Neural progenitor cell (in vitro differentiated cells): ENCODE data around the gene AMMECR1. TPM values are rescaled to one million over a fixed set of nuclear protein-coding genes. Genes with fewer than 3 reads are reported as not detected.

Experiments used
- DNase-seq: peaks from one replicate; pipeline ENCODE4 v3.0.0-alpha.2; 2016; ENCODE audit warnings: low spot score
- H2AFZ ChIP-seq: fragments of 200-600 bp; sonication (generic); replicated peaks from 2 replicates; pipeline ENCODE4 v1.6.1; 2016; ENCODE audit warnings: antibody characterized with exemption
- H3F3A ChIP-seq: fragments of 200-600 bp; sonication (generic); 2 replicates; pipeline ENCODE4 v1.6.1; 2016; ENCODE audit warnings: antibody characterized with exemption, low read depth
- H3K27ac ChIP-seq: fragments of 200-600 bp; sonication (generic); 2 replicates; pipeline ENCODE4 v1.5.1; 2016; ENCODE audit warnings: mild to moderate bottlenecking
- H3K27me3 ChIP-seq: fragments of 200-600 bp; sonication (generic); 2 replicates; pipeline ENCODE4 v1.6.1; 2016; ENCODE audit warnings: mild to moderate bottlenecking, moderate library complexity
- H3K36me3 ChIP-seq: fragments of 200-600 bp; sonication (generic); 2 replicates; pipeline ENCODE4 v1.5.1; 2016
- H3K4me1 ChIP-seq: fragments of 200-600 bp; sonication (generic); 2 replicates; pipeline ENCODE4 v1.6.1; 2016; ENCODE audit warnings: mixed run types
- H3K4me2 ChIP-seq: fragments of 200-600 bp; sonication (generic); 2 replicates; pipeline ENCODE4 v1.6.1; 2016
- H3K4me3 ChIP-seq: fragments of 200-600 bp; sonication (generic); 2 replicates; pipeline ENCODE4 v1.5.1; 2016
- H3K79me2 ChIP-seq: fragments of 200-600 bp; sonication (generic); 2 replicates; pipeline ENCODE4 v1.6.1; 2016; ENCODE audit warnings: low read depth
- H3K9ac ChIP-seq: fragments of 200-600 bp; sonication (generic); 2 replicates; pipeline ENCODE4 v1.6.1; 2016
- H3K9me3 ChIP-seq: fragments of 200-600 bp; sonication (generic); 2 replicates; pipeline ENCODE4 v1.5.1; 2016; ENCODE audit warnings: low read depth
- H4K20me1 ChIP-seq: fragments of 200-600 bp; sonication (generic); 2 replicates; pipeline ENCODE4 v1.6.1; 2016; ENCODE audit warnings: low read depth
- H3K27ac Mint-ChIP-seq: 3 replicates; pipeline ENCODE4 v1.8.0; 2021; ENCODE audit warnings: mixed read lengths
- H3K27me3 Mint-ChIP-seq: 2 replicates; pipeline ENCODE4 v1.8.0; 2022; ENCODE audit warnings: low read depth, mild to moderate bottlenecking, inconsistent platforms, moderate library complexity, mixed read lengths; ENCODE audit not compliant: insufficient read depth
- H3K36me3 Mint-ChIP-seq: 3 replicates; pipeline ENCODE4 v1.8.0; 2021; ENCODE audit warnings: mixed read lengths
- H3K4me1 Mint-ChIP-seq: 3 replicates; pipeline ENCODE4 v1.8.0; 2021; ENCODE audit warnings: mixed read lengths
- H3K4me3 Mint-ChIP-seq: 3 replicates; pipeline ENCODE4 v1.8.0; 2021; ENCODE audit warnings: mild to moderate bottlenecking, moderate library complexity, mixed read lengths
- H3K9me3 Mint-ChIP-seq: 3 replicates; pipeline ENCODE4 v1.8.0; 2020; ENCODE audit warnings: mixed read lengths
- EZH2 ChIP-seq: fragments of 200-600 bp; sonication (generic); IDR thresholded peaks from 2 replicates; pipeline ENCODE4 v1.6.1; 2017; ENCODE audit warnings: antibody characterized with exemption, mild to moderate bottlenecking, moderate library complexity
- EZH2phosphoT487 ChIP-seq: fragments of 200-600 bp; sonication (generic); IDR thresholded peaks from 2 replicates; pipeline ENCODE4 v1.6.1; 2017; ENCODE audit warnings: antibody characterized with exemption
- total RNA-seq: library from RNA; depleted of rRNA; stranded (reverse); fragments of >200 nt; gene quantifications from 2 replicates; pipeline ENCODE4 v1.2.3, GENCODE V29; 2015; ENCODE audit warnings: low replicate concordance
- TF ChIP-seq, protein P1 (sequence below): fragments of 200-600 bp; sonication (generic); IDR thresholded peaks from 2 replicates; pipeline ENCODE4 v1.5.1; 2017; ENCODE audit warnings: antibody characterized with exemption, mild to moderate bottlenecking

AMMECR1 gene
- total RNA-seq, 1 donor from 2014 or later: 20.3 TPM

DNA sequence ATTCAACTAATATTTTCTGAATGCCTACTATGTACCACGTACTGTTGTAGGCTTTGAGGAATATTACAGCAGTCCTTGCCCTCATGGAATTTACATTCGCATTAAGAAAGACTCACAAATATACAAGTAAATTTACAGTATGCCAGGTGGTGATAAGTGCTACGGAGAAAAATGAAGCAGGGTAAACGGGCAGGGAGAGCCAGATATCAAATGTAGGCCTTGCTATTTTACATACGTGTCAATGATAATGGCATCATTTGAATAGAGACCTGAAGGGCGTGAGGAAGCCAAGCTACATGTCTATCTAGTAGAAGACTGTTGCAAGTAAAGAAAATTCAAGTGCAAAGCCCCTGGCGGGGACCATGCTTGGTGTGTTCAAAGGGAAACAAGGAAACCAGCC is 65.2 kb downstream of the AMMECR1 start:
- Histone ChIP-seq H3K4me2 (no peak overlapping the region), H2AFZ (no peak overlapping the region), H3K9ac (no peak overlapping the region), H3F3A (no peaks in the 10 kb centered on the region), H3K9me3 (peaks cover 4% of the 10 kb centered on the region), H3K27ac (no peak overlapping the region), H3K27me3 (no peaks in the 10 kb centered on the region), H3K4me3 (no peak overlapping the region), H3K36me3 (no peaks in the 10 kb centered on the region), H4K20me1 (no peaks in the 10 kb centered on the region), H3K4me1 (peaks cover 10% of the 10 kb centered on the region), H3K79me2 (no peaks in the 10 kb centered on the region)
- no peak for TF ChIP-seq EZH2phosphoT487
- TF ChIP-seq, protein P1, sequence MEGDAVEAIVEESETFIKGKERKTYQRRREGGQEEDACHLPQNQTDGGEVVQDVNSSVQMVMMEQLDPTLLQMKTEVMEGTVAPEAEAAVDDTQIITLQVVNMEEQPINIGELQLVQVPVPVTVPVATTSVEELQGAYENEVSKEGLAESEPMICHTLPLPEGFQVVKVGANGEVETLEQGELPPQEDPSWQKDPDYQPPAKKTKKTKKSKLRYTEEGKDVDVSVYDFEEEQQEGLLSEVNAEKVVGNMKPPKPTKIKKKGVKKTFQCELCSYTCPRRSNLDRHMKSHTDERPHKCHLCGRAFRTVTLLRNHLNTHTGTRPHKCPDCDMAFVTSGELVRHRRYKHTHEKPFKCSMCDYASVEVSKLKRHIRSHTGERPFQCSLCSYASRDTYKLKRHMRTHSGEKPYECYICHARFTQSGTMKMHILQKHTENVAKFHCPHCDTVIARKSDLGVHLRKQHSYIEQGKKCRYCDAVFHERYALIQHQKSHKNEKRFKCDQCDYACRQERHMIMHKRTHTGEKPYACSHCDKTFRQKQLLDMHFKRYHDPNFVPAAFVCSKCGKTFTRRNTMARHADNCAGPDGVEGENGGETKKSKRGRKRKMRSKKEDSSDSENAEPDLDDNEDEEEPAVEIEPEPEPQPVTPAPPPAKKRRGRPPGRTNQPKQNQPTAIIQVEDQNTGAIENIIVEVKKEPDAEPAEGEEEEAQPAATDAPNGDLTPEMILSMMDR: no peak
- no peak for TF ChIP-seq EZH2
- DNase-seq: no peak
- Mint-ChIP-seq H3K27me3 (no peaks in the 10 kb centered on the region), H3K9me3 (no peaks in the 10 kb centered on the region), H3K36me3 (no peaks in the 10 kb centered on the region), H3K27ac (no peak overlapping the region), H3K4me1 (peaks cover 5% of the 10 kb centered on the region), H3K4me3 (no peak overlapping the region)

DNA sequence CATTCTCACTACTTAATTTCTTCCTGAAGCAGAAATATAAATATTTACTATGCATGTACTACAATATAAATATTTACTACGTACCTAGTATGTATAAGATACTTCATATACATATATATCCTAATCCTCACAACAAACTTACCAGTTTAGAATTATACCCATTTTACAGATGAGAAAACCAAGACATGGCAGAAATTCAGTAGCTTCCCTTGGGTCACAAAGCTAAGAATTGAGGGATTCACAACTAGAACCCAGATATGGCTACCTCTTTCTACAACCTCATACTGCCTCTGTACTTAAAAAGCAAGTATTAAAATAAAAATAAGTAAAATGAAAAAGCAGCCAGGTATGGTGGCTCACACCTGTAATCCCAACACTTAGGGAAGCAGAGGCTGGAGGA is 65.9 kb downstream of the AMMECR1 start:
- H3K79me2 ChIP-seq: no peaks in the 10 kb centered on the region
- no peak overlapping the region for H2AFZ ChIP-seq
- H3K36me3 ChIP-seq: no peaks in the 10 kb centered on the region
- no peaks in the 10 kb centered on the region for H3F3A ChIP-seq
- H3K4me3 Mint-ChIP-seq: no peak overlapping the region
- H3K9me3 Mint-ChIP-seq: no peaks in the 10 kb centered on the region
- TF ChIP-seq EZH2 (no peak), EZH2phosphoT487 (no peak)
- TF ChIP-seq, protein P1: no peak
- H3K4me3 ChIP-seq: no peak overlapping the region
- H3K4me1 Mint-ChIP-seq: peaks cover 4% of the 10 kb centered on the region
- no peak for DNase-seq
- H3K36me3 Mint-ChIP-seq: no peaks in the 10 kb centered on the region
- peaks cover 4% of the 10 kb centered on the region for H3K9me3 ChIP-seq
- H4K20me1 ChIP-seq: no peaks in the 10 kb centered on the region
- H3K27me3 ChIP-seq: no peaks in the 10 kb centered on the region
- no peak overlapping the region for H3K4me2 ChIP-seq
- no peak overlapping the region for H3K27ac ChIP-seq
- no peak overlapping the region for H3K27ac Mint-ChIP-seq
- peaks cover 10% of the 10 kb centered on the region for H3K4me1 ChIP-seq
- H3K27me3 Mint-ChIP-seq: no peaks in the 10 kb centered on the region
- H3K9ac ChIP-seq: no peak overlapping the region

DNA sequence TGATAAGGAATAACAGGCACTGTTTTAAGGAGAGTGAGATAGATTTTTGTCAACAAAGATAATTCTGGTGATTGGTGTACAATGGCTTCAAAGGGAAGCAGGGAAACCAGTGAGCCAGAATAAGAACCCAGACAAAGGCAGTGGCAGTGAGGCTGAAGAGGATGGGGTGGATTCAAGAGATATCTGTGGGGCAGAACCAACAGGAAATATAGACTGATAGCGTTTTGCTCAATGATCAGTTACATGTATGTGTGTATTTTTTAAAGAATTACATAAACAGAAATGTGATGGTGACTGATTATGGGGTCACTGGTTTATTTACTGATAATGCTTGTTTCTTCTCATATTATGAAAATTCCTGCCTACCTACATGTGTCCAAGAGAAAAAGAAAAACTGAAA is 66.4 kb downstream of the AMMECR1 start:
- Histone ChIP-seq H3K4me3 (no peak overlapping the region), H3K27ac (no peak overlapping the region), H3K4me2 (no peak overlapping the region), H3F3A (no peaks in the 10 kb centered on the region), H3K9me3 (peaks cover 4% of the 10 kb centered on the region), H4K20me1 (no peaks in the 10 kb centered on the region), H3K9ac (no peak overlapping the region), H3K79me2 (no peaks in the 10 kb centered on the region), H3K4me1 (peaks cover 10% of the 10 kb centered on the region), H2AFZ (no peak overlapping the region), H3K36me3 (no peaks in the 10 kb centered on the region), H3K27me3 (no peaks in the 10 kb centered on the region)
- peaks cover 4% of the 10 kb centered on the region for H3K4me1 Mint-ChIP-seq
- H3K4me3 Mint-ChIP-seq: no peak overlapping the region
- TF ChIP-seq EZH2 (no peak), EZH2phosphoT487 (no peak)
- TF ChIP-seq, protein P1: no peak
- H3K27ac Mint-ChIP-seq: no peak overlapping the region
- H3K36me3 Mint-ChIP-seq: no peaks in the 10 kb centered on the region
- no peaks in the 10 kb centered on the region for H3K9me3 Mint-ChIP-seq
- no peak for DNase-seq
- H3K27me3 Mint-ChIP-seq: no peaks in the 10 kb centered on the region

DNA sequence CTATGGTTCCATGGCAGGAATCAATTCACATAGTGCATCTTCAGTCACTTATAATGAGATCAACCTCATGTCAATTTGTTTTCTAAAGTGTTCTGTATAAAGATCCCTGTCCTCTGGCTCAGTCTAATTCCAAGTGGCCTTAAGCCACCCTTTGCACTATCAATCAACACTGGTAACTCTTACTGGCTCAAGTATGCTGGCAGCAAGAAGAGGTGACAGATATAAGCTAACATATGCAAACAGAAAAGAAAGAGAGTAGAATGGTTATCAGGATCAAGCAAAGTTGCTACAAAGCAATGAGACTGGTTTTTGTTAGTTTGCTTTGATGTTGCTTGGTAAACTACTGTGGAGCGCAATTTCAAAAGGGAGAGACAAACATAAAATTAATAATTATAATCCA is 67.0 kb downstream of the AMMECR1 start:
- no peak overlapping the region for H3K27ac ChIP-seq
- H3F3A ChIP-seq: no peaks in the 10 kb centered on the region
- H4K20me1 ChIP-seq: no peaks in the 10 kb centered on the region
- H3K36me3 ChIP-seq: no peaks in the 10 kb centered on the region
- H3K9me3 ChIP-seq: peaks cover 4% of the 10 kb centered on the region
- H3K4me3 Mint-ChIP-seq: no peak overlapping the region
- no peaks in the 10 kb centered on the region for H3K36me3 Mint-ChIP-seq
- H3K27me3 Mint-ChIP-seq: no peaks in the 10 kb centered on the region
- DNase-seq: no peak
- no peak overlapping the region for H3K9ac ChIP-seq
- no peak overlapping the region for H3K4me2 ChIP-seq
- no peaks in the 10 kb centered on the region for H3K79me2 ChIP-seq
- H3K9me3 Mint-ChIP-seq: no peaks in the 10 kb centered on the region
- H3K4me1 Mint-ChIP-seq: peaks cover 4% of the 10 kb centered on the region
- no peaks in the 10 kb centered on the region for H3K27me3 ChIP-seq
- H3K4me3 ChIP-seq: no peak overlapping the region
- H3K27ac Mint-ChIP-seq: no peak overlapping the region
- H2AFZ ChIP-seq: no peak overlapping the region
- H3K4me1 ChIP-seq: peaks cover 10% of the 10 kb centered on the region
- no peak for TF ChIP-seq EZH2phosphoT487
- TF ChIP-seq, protein P1: no peak
- no peak for TF ChIP-seq EZH2
